SK-N-SH treated with all-trans-retinoic acid at 6 μM for 48 hours (cell line): ENCODE data around the gene TMCO2.
A peak's percentile ranks its signal among the peaks of the same experiment; 100 is the strongest.

Experiments
- ATAC-seq: fragments of 200-7000 bp; cut with Tn5 transposase; 3 replicates; pipeline ENCODE4 v1.9.1; 2020; ENCODE audit warnings: mild to moderate bottlenecking, moderate library complexity
- ARNTL ChIP-seq: fragments of 450-650 bp; formaldehyde crosslinking; IDR thresholded peaks from 2 replicates; pipeline ENCODE4 v1.5.0; 2020; ENCODE audit warnings: low read depth, mild to moderate bottlenecking, moderate library complexity, borderline replicate concordance
- BACH2 ChIP-seq: fragments of 250-450 bp; sonication (Bioruptor Pico); IDR thresholded peaks from 2 replicates; pipeline ENCODE4 v1.9.0; 2021; ENCODE audit warnings: mild to moderate bottlenecking, borderline replicate concordance
- CSDC2 ChIP-seq: fragments of 250-450 bp; sonication (Bioruptor Pico); IDR thresholded peaks from 2 replicates; pipeline ENCODE4 v1.5.0; 2020; ENCODE audit warnings: mild to moderate bottlenecking, moderate library complexity
- GLIS3 ChIP-seq: fragments of 250-450 bp; sonication (Bioruptor Pico); IDR thresholded peaks from 2 replicates; pipeline ENCODE4 v1.5.0; 2020; ENCODE audit warnings: mild to moderate bottlenecking, moderate library complexity
- PATZ1 ChIP-seq: fragments of 250-450 bp; sonication (Bioruptor Pico); IDR thresholded peaks from 2 replicates; pipeline ENCODE4 v1.8.0; 2020; ENCODE audit warnings: mild to moderate bottlenecking, moderate library complexity, borderline replicate concordance
- PPARA ChIP-seq: fragments of 250-450 bp; sonication (Bioruptor Pico); IDR thresholded peaks from 2 replicates; pipeline ENCODE4 v1.5.0; 2020; ENCODE audit warnings: mild to moderate bottlenecking, borderline replicate concordance
- SNAI2 ChIP-seq: fragments of 250-450 bp; sonication (Bioruptor Pico); IDR thresholded peaks from 2 replicates; pipeline ENCODE4 v1.5.0; 2020; ENCODE audit warnings: mild to moderate bottlenecking, moderate library complexity
- TCF4 ChIP-seq: fragments of 250-450 bp; sonication (Bioruptor Pico); IDR thresholded peaks from 2 replicates; pipeline ENCODE4 v1.8.0; 2021; ENCODE audit warnings: mild to moderate bottlenecking, moderate library complexity, borderline replicate concordance
- TOX ChIP-seq: fragments of 250-450 bp; sonication (Bioruptor Pico); IDR thresholded peaks from 2 replicates; pipeline ENCODE4 v1.8.0; 2021; ENCODE audit warnings: mild to moderate bottlenecking, moderate library complexity, borderline replicate concordance
- TSHZ2 ChIP-seq: fragments of 250-450 bp; sonication (Bioruptor Pico); IDR thresholded peaks from 2 replicates; pipeline ENCODE4 v1.5.0; 2020; ENCODE audit warnings: mild to moderate bottlenecking, moderate library complexity
- ZC3H10 ChIP-seq: fragments of 250-450 bp; sonication (Bioruptor Pico); IDR thresholded peaks from 2 replicates; pipeline ENCODE4 v1.5.1; 2021; ENCODE audit warnings: mild to moderate bottlenecking, moderate library complexity
- ZFP3 ChIP-seq: fragments of 250-450 bp; sonication (Bioruptor Pico); IDR thresholded peaks from 2 replicates; pipeline ENCODE4 v1.5.0; 2020; ENCODE audit warnings: mild to moderate bottlenecking, moderate library complexity
- ZFP30 ChIP-seq: fragments of 450-650 bp; formaldehyde crosslinking; IDR thresholded peaks from 2 replicates; pipeline ENCODE4 v1.5.0; 2022; ENCODE audit warnings: mild to moderate bottlenecking, moderate library complexity
- ZNF565 ChIP-seq: fragments of 450-650 bp; formaldehyde crosslinking; conservative IDR thresholded peaks from 2 replicates; pipeline ENCODE4 v1.5.0; 2020; ENCODE audit warnings: low read depth, mild to moderate bottlenecking, moderate library complexity
- ZNF70 ChIP-seq: fragments of 450-650 bp; formaldehyde crosslinking; IDR thresholded peaks from 2 replicates; pipeline ENCODE4 v1.5.0; 2020; ENCODE audit warnings: mild to moderate bottlenecking, moderate library complexity
- ZNF8 ChIP-seq: fragments of 450-650 bp; formaldehyde crosslinking; IDR thresholded peaks from 2 replicates; pipeline ENCODE4 v1.5.0; 2020; ENCODE audit warnings: mild to moderate bottlenecking, moderate library complexity
- TF ChIP-seq, protein P1 (sequence below): fragments of 250-450 bp; sonication (Bioruptor Pico); IDR thresholded peaks from 2 replicates; pipeline ENCODE4 v1.5.1; 2020; ENCODE audit warnings: low read depth, mild to moderate bottlenecking, moderate library complexity
- TF ChIP-seq, protein P2 (sequence below): fragments of 250-450 bp; sonication (Bioruptor Pico); IDR thresholded peaks from 2 replicates; pipeline ENCODE4 v1.8.0; 2021; ENCODE audit warnings: low read depth, mild to moderate bottlenecking, moderate library complexity, borderline replicate concordance

TMCO2 gene

DNA sequence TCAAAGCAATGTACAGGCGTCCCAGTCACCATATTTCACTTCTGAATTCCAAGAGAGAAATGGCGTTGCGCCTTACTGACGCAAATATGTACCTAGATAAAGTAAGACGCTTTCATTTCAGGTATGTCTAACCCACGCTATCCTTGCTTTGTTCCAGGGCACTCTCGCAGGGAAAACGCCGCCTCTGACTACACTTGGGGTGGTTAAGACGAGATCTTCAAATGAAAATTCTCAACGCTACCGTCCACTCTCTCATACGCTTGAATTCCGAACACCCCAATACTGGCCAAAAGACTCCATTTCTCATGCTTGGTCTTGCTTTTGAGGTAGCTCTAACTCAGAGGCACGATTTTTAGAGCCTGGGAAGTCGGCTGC lies 9.6 kb downstream of the TMCO2 start:
- TF ChIP-seq PATZ1 (CRISPR knock-in tag) (no peak), ZFP30 (CRISPR knock-in tag) (no peak), GLIS3 (CRISPR knock-in tag) (no peak), ZFP3 (CRISPR knock-in tag) (no peak), ZC3H10 (no peak), ZNF70 (CRISPR knock-in tag) (no peak), ZNF8 (CRISPR knock-in tag) (no peak), PPARA (no peak), TSHZ2 (no peak)
- TF ChIP-seq, protein P1, sequence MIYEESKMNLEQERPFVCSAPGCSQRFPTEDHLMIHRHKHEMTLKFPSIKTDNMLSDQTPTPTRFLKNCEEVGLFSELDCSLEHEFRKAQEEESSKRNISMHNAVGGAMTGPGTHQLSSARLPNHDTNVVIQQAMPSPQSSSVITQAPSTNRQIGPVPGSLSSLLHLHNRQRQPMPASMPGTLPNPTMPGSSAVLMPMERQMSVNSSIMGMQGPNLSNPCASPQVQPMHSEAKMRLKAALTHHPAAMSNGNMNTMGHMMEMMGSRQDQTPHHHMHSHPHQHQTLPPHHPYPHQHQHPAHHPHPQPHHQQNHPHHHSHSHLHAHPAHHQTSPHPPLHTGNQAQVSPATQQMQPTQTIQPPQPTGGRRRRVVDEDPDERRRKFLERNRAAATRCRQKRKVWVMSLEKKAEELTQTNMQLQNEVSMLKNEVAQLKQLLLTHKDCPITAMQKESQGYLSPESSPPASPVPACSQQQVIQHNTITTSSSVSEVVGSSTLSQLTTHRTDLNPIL (CRISPR knock-in tag), result no peak
- TF ChIP-seq, all 23 proteins: peak for 0
- peak; percentile 34 for ATAC-seq

DNA sequence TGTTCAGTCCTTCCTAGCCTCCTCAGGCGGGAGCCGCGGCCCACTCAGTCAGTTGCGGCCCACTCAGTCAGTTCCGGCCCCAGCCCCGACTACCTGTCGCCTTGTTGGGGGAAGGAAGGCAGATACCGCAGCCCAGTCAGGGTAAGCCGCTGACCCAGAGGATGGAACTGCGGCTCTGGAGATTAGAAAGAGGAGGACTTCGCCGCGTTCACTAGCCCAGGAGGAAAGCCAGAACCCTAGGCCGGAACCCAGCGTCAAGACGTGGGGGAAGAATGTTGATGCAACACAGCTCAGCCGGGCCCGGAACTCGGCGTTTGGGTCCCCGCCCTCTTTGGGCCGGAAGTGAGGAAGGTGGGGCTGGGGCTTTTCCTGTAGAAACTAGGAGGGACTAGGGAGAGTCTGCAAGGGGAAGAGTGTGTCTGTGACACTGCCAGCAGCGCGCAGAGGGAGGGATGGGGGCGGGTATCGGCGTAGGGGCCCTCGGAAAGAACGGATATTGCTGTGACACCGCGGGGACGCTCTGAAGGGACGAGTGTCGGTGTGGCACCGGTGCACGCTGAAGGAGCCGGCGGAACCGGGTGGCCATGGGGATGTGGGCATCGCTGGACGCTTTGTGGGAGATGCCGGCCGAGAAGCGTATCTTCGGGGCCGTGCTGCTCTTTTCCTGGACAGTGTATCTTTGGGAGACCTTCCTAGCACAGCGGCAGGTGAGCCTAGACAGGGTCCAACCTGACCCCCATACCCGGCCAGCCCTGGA lies 10.1 kb downstream of the TMCO2 start, which contains the start of gene ZMPSTE24:
TSS of gene ZMPSTE24 (plus strand) at position 549 of the 757 bp plus-strand sequence. CDS start at position 585, 36 bp downstream.
- peak; percentile 98 for ATAC-seq
- TF ChIP-seq ARNTL (no peak), PATZ1 (CRISPR knock-in tag) (peak; percentile 67), ZNF70 (CRISPR knock-in tag) (0 out of 2 replicates have a peak, but pooled peaks have one; percentile 37), BACH2 (CRISPR knock-in tag) (no peak)
- TF ChIP-seq, protein P2, sequence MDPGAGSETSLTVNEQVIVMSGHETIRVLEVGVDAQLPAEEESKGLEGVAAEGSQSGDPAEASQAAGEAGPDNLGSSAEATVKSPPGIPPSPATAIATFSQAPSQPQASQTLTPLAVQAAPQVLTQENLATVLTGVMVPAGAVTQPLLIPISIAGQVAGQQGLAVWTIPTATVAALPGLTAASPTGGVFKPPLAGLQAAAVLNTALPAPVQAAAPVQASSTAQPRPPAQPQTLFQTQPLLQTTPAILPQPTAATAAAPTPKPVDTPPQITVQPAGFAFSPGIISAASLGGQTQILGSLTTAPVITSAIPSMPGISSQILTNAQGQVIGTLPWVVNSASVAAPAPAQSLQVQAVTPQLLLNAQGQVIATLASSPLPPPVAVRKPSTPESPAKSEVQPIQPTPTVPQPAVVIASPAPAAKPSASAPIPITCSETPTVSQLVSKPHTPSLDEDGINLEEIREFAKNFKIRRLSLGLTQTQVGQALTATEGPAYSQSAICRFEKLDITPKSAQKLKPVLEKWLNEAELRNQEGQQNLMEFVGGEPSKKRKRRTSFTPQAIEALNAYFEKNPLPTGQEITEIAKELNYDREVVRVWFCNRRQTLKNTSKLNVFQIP (CRISPR knock-in tag), result no peak
- TF ChIP-seq, all 23 proteins: peak for 2

DNA sequence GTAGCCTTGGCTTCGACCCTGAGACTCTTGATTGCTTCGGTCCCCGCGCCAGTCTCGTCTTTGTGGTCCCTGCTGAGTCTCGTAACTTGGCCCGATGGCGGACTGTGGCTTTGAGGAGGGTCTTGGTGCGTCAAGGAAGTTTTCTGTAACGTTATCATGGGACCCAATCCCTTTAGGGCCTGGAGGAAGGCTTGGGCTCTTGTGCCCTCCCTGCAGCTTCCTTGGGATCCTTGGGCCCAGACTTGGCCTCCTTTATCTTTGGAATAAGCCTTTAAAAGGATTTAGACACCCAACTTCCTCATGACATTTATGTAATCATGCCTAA lies 10.7 kb downstream of the TMCO2 start:
- ATAC-seq, result no peak; the same call in 1 of the 3 replicates
- no peak for TF ChIP-seq TCF4
- TF ChIP-seq CSDC2 (CRISPR knock-in tag), result no peak
- no peak for TF ChIP-seq ZFP3 (CRISPR knock-in tag)

GRCh38 chr1:40264354-40264781 lies 16.6 kb downstream of the TMCO2 start:
- ATAC-seq, result no peak
- TF ChIP-seq SNAI2 (CRISPR knock-in tag), result no peak
- no peak for TF ChIP-seq GLIS3 (CRISPR knock-in tag)
- no peak for TF ChIP-seq TOX (CRISPR knock-in tag)
- no peak for TF ChIP-seq TSHZ2
- TF ChIP-seq ARNTL, result no peak
- no peak for TF ChIP-seq ZNF565 (CRISPR knock-in tag)
- TF ChIP-seq PATZ1 (CRISPR knock-in tag), result no peak
- TF ChIP-seq ZNF8 (CRISPR knock-in tag), result no peak
- TF ChIP-seq, protein P2 (CRISPR knock-in tag), result no peak
